Activated CD4-positive, CD25-positive, alpha-beta regulatory T cell treated with anti-CD3 and anti-CD28 coated beads, Interleukin-2, amount 50 U/mL, for 24 hours (primary cell): ENCODE data around the gene C10orf143.
"Not testable (repeated sequence)": the region's sequence is repeated elsewhere in the genome, so short reads cannot be mapped to it uniquely, and the experiment has no call there.

ENCODE experiments used
- ATAC-seq, 2 donors: fragments of 150-1000 bp; cut with Tn5 transposase; one replicate each; pipeline ENCODE4 v1.10.0; 2021; ENCODE audit warnings: mild to moderate bottlenecking in 1 of 2, moderate library complexity in 1 of 2

Gene C10orf143

GRCh38 chr10:130027716-130028464 is 82.7 kb downstream of the C10orf143 start:
- ATAC-seq: peak in 1 of 2 donors; percentile 17

DNA sequence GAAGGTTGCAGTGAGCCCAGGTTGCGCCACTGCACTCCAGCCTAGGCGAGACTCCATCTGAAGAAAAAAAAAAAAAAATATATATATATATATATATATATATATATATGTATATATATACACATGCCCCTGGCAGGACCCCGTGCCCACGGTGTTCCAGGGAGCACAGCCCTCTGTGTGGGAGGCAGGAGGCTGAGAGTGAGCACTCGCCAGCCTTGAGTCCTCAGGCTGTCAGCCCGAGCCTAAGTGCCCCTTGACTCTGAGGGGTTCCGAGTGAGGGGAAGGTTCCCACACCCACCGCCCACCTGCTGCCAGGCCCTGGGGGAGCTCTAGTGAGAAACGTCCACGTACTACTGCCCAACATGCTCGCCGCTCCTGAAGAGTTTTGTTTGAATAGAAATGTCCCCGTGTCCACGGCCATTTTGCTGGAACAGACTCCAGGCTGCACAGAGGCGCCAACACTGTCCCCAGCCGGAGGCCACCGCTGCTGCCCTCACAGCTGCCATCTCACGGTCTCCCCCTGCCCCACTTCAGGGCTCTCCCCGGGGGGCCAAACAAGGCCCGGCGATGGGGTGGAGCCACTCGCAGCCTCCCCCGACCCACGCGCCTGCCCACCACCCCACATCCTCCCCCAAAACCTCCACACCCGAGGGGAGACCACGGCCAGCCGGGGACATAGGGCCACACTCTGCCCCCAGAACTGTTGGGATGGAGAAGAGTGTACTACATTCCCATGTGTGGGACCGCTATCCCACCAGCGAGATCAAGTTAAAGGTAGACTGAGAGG is 83.8 kb downstream of the C10orf143 start:
- no peak for ATAC-seq

GRCh38 chr10:130025811-130026485 is 84.7 kb downstream of the C10orf143 start:
- no peak for ATAC-seq

DNA sequence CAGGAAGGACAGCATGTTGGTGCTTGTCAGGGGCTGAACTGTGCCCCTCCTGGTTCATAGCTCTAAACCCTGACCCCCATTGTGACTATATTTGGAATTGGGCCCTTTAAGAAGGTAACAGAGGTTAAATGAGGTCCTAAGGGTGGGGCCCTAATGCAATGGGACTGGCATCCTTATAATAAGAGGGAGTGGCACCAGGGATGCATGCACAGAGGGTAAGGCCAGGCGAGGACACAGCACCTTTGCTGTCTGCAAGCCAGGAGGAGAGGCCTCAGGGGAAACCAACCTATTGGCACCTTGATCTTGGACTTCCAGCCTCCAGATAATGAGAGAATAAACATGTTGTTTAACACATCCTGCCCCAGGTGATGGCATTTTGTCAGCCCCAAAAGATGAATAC is 85.3 kb downstream of the C10orf143 start:
- no peak for ATAC-seq

GRCh38 chr10:130024779-130025325 is 85.8 kb downstream of the C10orf143 start:
- no peak for ATAC-seq

DNA sequence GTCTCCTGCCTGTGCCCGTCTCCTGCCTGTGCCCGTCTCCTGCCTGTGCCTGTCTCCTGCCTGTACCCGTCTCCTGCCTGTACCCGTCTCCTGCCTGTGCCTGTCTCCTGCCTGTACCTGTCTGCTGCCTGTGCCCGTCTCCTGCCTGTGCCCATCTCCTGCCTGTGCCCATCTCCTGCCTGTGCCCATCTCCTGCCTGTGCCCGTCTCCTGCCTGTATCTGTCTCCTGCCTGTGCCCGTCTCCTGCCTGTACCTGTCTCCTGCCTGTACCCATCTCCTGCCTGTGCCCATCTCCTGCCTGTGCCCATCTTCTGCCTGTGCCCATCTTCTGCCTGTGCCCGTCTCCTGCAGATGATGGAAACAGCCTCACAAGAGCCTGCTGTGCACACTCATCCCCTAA is 86.3 kb downstream of the C10orf143 start:
- not testable (repeated sequence) for ATAC-seq

GRCh38 chr10:130023454-130024230 is 87.0 kb downstream of the C10orf143 start:
- no peak for ATAC-seq

DNA sequence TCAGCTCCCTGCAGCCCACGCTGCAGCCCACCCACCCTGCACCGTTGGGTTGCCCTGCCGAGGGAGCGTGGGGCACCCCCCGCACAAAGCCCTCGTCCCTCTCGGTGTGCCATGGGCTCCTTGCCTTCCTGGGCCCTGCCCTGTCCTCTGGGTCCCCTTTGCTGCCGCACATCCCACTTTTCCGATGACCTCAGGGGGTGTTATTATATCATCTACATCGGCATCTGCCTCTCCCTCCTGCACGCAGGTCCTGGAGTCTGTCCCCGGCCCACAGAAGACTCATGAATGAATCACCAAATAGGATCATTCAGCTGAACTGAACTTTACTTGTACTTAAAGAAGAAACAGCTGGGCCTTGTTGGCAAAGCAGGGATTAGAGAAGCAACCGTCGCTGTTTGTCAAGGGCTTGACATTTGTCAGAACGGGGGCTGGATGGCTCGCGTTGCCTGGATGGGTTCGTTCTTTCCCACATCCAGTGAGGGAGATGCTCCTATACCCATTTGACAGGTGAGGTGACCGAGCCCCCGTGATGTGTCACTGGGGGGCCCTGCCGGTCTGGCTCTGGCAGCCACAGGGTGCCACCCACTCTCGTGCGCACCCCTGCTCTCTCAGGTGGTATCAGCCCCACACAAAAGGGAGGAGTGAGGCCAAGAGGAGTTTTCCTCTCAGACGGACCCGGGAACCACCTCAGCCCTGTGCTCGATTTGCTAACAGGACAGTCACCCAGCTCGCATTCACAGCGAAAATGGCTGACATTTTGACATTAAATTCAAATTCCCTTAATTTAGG is 87.9 kb downstream of the C10orf143 start:
- no peak for ATAC-seq

- no peak for ATAC-seq
These were observed 88.5 kb downstream of the C10orf143 start for GRCh38 chr10:130022086-130022485.

GRCh38 chr10:130021383-130021950 is 89.2 kb downstream of the C10orf143 start:
- no peak for ATAC-seq

- no peak for ATAC-seq
These were observed 89.8 kb downstream of the C10orf143 start for GRCh38 chr10:130020651-130021382.

DNA sequence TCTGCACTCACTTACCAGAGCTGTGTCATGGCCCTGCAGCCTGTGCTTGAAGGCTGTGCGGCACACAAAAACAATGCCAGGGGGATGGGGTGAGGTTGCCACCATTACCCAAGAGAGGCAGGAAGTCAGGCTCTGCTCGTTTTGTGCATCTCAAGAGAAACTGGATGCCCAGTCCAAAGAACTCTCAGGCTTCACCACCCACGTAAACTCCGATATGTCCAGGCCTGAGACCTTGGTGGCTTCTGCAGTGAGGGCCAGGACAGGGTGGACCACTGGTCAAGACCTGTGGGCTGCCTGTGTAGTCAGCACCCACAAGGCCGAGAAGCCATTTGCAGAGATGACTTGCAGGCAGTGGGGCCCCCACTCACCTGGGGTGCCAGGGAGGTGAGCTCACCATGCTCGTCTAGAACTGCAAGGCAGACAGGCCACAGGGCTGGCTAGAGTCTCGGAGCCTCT is 91.9 kb downstream of the C10orf143 start:
- no peak for ATAC-seq

- ATAC-seq: no peak
These were observed 92.4 kb downstream of the C10orf143 start for GRCh38 chr10:130018265-130018664.

DNA sequence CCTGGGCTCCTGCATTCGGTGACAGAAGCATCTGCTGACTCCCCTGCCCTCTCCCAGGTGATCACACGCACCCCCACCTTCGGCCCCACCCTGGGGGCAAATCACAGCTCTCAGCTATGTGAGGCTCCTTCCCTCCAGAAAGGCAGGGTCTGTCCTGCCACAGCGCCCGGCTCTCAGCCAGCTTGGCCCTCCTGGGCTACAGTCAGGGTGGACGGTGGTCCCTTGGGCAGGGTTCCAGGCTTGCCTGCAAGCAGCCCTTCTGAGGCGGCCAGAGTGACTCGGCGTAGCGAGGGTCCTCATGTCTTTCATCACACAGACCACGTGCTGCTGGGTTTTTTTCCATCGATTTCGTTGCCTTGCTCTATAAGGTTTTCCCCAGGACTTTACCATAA is 93.0 kb downstream of the C10orf143 start:
- ATAC-seq: no peak

- no peak for ATAC-seq
These were observed 93.5 kb downstream of the C10orf143 start for GRCh38 chr10:130016993-130017630.

- no peak for ATAC-seq
These were observed 94.5 kb downstream of the C10orf143 start for GRCh38 chr10:130016095-130016494.

DNA sequence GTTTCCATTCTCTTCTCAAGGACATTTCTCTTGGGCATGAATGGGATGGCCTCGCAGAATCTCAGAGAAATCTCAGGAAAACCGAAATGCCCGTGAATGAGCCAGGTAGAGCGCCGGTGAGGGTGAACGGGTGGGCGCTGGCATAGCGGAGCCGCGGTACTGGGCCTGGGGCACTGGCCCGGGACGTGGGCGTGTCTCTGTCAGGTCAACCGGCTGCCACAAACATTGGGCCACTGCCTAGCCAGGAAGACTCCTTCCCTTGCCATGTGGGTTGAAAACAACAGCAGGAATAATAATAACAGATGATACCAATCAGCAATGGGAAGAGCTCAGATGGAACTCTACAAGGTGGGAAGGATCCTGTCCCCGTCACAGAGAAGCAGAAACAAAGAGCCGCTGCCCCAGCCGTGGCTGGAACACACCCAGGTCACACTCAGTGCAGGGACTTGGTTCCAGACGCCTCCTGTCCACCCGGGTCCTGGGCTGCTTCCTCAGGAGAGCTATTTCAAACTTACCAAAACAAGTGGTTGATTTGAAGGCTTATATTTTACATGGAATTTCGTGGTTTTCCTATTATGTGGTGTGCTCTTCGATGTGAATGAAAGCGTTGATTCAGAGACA is 95.4 kb downstream of the C10orf143 start:
- no peak for ATAC-seq

DNA sequence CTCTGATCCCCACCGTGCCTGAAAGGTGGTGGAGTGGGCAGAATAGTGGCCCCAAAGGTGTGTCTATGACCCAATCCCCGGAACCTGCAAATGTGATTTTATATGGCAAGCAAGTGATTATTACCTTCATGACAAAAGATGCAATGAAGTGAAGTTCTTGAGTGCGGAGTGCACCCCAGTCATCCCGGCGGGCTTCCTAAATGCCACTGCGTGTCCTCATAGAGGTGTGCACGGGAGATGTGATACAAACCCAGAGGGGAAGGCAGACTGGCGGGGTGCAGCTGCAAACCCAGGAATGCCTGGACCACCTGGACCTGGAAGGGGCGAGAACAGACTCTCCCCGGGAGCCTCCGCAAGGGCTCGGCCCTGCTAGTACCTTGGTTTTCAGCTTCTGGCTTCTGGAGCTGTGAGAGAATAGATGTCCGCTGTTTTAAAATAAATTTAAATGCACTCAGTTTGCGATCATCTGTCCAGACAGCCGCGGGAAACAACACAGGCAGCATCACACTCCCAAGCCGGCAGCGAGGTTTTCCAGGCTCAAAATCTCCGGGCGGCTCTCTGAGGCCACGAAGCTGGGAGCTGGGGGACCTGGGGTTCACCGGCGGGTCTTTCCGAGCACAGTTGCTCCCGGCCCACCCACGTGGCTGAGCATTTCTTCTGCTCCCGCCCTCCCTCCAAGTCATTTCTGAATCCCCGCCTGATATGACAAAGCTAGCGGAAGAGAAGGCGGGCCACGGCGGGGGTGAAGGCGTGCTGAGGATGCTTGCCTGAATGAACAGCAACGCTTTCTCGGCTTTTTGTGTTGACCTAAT is 96.2 kb downstream of the C10orf143 start:
- no peak for ATAC-seq
